ENCODE data around the gene AGBL1.

AGBL1 gene

DNA sequence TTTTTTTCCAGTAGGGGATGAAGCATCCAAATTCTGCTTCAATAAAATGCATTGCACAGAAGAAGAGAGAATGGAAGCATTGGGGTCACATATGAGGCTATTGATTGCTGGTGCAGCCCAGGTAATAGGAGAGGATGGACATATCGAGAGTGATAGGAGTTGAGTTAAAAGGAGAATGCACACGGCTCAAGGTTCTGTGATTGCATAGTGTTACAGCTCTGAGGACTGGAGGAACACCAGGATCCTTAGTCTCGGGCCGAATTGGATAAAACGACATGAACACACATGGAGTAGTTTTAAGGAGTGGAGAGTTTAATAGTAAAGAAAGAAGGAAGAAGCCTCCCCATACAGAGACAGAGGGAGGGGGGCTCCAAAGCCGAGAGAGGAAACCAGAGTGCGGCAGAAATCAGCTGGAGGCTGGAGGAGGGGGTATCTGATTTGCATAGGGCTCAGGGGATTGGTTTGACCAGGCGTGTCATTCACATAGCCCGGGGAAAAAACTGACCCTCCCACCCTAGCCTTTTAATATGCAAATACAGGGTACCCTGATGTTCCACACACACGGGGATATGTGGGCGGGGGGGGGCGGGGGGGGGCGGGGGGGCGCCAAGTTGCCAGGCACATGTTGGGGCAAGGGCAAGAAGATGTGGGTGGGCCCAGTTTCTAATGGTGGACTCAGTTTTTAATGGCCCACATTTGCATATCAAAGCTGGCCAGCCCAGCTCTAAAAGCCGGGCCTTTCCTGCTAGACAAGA, 156.9 kb downstream of the AGBL1 start:
- no peak for DNase-seq (ENCODE audit: low read depth in 3 of 3)

DNA sequence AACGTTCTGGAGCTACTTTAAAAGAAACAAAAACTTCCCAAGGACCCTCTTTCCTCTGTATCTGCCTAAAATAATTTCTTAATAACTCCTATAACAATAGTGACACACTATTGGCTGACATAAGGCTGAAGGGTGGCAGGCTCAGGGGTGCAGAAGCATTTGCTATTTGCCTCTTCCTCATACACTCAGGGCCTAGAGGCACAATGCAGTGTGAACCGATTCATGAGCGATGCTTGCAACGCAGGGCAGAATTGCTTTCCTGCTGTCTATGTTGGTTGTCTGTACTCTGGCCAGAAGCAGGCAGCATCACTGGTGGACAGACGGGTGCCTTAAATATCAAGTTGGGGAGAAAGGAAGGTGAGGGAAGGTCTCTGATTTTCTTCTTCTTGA, 157.4 kb downstream of the AGBL1 start:
- no peak for DNase-seq (ENCODE audit: low read depth in 3 of 3)

DNA sequence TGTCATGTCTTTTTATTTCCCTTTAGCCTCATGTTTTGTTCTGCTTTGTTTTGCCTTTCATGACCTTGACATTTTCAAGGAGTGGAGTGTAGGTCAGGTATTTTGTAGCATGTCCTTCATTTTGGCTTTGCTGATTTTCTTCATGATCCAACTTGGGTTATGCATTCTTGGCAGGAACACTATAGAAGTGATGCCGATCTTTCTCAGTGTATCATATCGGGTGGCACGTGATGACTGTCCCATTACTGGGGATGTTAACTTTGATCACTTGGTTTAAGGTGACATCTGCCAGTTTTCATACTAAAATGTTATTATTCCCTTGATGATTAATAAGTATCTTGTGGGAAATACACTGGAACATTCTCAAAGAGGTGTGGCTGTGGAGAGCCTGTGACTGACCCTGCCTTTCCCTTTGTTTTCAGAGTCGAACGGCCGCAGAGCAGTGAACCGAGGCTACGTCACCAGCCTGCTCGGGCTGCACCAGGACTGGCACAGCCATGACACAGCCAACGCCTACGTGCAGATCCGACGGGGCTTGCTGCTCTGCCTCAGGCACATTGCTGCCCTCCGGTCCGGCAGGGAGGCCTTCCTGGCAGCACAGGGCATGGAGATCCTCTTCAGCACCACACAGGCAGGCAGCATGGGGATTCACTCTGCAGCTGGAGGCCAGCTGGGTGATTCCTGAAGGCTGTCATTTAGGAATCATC, 167.7 kb downstream of the AGBL1 start:
- DNase-seq (ENCODE audit: low read depth in 3 of 3): no peak

DNA sequence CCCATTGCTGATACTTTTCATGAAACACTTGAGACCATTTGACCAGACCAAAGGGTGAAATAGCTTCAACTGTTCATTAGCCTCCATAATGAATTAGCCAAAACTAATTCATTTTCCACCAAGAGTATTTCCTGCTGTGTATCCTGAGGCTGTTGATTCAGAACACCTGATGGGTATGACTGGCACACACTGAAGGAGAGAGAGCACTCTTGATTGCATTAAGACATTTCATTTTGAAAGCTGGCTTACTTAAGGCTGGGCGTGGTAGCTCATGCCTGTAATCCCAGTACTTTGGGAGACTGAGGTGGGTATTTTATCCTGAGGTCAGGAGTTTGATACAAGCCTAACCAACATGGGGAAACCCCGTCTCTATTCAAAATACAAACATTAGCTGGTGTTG, 175.6 kb downstream of the AGBL1 start:
- DNase-seq (ENCODE audit: low read depth in 3 of 3): no peak

DNA sequence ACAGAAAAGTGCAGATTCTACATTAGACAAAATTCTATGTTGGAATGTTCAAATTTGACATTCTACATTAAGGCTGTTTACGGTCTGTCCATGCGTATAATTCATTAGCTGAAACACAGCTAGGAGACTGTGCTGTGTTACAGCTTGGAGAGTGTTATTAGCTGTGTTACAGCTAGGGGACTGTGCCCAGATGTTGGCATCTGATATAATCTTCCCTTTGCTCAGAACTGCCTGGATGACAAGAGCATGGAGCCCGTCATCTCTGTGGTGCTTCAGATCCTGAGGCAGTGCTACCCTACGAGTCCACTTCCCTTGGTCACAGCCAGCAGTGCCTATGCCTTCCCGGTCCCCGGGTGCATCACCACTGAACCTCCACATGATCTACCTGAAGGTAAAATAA, 177.0 kb downstream of the AGBL1 start:
- DNase-seq (ENCODE audit: low read depth in 3 of 3): no peak

DNA sequence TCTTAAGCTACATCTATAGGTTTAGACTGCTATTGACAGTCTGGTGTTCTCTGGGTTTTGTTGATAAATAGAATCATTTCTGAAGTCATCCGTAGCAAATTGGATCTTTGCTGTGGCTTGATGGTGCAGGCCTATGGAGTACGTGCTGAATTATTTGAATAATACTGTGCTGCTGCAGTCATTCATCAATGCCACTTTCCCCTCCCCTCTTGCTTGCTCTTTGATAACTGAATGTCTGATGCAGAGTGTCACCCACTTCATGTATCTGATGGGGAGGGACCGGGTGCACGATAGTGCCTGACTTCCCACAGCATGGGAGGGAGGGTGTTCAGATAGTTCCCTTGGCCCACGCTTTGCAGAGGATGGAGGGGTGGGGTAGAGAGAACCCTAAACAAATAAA, 179.9 kb downstream of the AGBL1 start:
- no peak for DNase-seq (ENCODE audit: low read depth in 3 of 3)

DNA sequence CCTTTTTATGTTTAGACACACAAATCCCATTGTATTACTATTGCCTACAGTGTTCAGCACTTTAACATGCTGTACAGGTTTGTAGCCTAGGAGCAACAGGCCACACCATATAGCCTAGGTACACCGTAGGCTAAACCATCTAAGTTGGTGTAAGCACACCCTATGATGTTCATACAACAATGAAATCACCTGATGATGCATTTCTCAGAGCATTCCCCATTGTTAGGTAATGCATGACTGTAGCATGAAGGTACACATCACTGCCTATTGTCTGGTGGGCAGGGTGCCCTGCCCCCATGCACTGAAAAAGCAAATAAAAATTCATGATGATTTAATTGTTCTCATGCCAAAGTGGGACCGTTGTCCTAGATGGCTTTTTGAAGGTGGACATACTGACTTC, 183.6 kb downstream of the AGBL1 start:
- no peak for DNase-seq (ENCODE audit: low read depth in 3 of 3)

DNA sequence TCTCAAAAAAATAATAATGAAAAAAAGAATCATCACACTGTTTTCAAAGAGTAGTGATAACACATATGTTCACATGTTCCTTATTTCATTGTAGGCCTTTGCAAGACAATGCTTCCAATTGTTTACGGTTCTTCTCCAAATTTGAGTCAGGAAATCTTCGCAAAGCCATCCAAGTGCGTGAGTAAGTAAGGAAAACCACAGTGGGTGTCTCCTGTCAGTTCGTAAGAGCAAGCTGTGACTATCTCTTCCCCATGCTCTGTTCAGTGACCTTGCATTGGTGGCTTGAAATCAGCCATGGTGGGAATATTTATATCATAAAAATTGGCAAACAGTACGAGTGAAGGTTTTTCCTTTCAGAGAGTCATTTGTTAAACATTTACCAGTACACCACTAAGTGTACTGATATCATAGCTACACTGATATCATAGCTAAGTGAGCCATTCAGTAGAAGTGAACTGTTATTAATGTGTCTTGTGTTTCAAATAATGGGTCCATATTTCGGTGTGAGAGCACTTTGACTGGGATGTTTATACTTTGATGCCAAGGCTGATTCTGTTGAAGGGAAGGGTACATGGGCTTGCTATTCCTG, 187.3 kb downstream of the AGBL1 start:
- DNase-seq (ENCODE audit: low read depth in 3 of 3): no peak

DNA sequence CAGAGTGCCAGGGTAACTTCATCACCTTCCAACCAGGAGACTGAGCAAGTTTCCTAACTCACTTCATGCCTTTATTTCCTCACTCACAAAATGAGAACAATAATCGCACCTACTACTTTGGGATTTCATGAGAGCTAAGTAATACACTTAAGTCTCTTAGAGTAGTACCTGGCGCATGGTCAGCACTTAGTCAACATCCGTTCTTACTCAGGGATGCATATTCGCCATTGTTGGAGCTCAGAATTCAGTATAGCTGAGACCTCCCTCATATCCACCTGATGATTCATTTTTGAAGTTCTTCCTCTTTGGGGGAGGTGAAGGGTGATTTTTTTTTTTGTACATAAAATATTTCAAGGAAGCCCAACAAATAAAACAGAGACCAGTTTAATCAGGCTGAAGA, 188.2 kb downstream of the AGBL1 start:
- no peak for DNase-seq (ENCODE audit: low read depth in 3 of 3)

DNA sequence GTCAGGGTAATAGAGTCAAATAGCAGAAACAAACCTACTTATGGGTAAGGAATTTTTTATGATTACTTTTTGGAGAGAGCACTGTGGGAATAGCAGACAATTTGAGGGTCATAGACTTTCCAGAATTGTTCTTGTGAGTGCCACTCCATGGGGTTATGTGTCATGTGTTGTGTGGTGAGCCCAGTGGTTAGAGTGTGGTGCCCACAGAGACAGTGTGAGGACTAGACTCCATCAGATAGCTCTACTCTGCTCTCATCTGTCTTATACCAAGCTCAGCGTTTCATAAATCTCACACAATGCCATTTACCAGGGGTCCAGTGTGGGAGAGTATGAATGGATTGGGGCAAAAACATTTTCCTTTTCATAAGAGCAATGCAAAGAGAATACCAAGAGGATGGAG, 188.9 kb downstream of the AGBL1 start:
- no peak for DNase-seq (ENCODE audit: low read depth in 3 of 3)

DNA sequence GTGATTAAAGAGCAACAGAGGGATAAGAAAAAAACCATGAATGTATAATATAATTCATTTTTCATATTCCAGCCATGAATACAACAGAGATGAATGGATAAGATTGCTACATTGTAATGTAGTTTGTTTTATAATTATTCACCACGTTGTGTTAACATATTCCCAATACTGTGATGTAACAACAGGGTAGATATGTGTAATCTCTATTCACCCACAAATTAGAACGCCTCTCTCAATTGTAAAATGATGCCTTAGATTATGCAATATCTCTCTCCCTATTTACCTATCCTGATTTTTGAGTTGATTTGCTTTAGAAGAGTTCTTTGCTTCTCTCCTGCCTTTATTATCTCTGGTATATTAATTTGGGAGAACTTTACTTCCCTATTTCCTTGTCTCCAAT, 193.6 kb downstream of the AGBL1 start:
- no peak for DNase-seq (ENCODE audit: low read depth in 3 of 3)

DNA sequence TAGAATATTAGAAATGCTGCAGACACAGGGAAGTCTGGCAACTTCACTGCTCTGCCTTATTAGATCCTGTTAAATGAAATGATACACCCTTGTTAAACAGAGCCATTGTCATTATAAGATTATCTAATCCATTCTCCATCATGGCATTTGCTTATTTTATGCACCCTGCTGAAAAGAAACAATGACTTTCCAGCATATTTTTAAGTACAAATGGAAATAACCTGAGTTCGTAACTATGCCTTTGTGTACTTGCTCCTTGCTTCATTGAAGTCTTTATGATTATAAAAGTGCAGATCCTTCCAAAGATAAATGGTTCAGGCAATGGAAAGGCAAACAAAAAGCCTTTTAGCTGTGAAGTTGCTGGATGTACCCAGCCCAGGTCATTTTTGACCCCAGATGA, 195.7 kb downstream of the AGBL1 start:
- no peak for DNase-seq (ENCODE audit: low read depth in 3 of 3)

DNA sequence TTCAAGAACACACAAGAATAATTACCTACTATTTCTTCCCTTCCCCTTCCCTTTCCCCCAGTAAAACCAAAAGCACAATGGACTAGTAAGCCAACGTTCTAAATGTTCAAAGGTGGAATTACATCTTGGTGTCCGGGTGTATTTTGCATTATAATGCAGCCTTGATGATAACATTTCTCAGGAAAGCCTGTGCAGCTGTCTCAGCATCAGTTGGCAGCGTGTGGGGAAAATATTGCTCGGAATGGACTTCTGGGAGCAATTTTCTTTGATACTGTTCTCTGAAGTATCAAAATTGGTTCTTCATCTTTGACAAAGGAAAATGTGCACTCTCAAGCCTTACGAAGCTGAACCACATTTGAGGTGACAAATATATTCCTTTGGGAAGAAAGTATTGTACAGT, 198.9 kb downstream of the AGBL1 start:
- DNase-seq (ENCODE audit: low read depth in 3 of 3): no peak

DNA sequence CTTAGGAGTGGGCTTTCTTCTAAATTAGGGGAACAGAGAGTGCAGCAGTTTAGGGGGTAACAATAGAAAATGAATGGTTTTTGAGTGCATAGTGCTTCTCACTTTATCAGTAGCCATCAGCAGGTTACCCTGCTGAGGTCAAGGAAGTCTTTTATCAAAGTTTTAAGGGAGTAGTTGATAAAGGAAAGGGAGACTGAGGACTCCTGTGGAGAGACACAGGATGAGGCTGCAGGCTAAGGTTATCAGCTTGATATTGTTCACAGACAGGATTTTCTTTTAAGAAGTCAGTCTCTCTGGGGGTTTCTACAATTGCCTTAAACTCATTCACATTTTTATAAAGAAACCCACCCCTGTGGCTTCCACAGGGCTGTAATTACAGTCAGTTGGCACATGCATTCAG, 205.0 kb downstream of the AGBL1 start:
- no peak for DNase-seq (ENCODE audit: low read depth in 3 of 3)

DNA sequence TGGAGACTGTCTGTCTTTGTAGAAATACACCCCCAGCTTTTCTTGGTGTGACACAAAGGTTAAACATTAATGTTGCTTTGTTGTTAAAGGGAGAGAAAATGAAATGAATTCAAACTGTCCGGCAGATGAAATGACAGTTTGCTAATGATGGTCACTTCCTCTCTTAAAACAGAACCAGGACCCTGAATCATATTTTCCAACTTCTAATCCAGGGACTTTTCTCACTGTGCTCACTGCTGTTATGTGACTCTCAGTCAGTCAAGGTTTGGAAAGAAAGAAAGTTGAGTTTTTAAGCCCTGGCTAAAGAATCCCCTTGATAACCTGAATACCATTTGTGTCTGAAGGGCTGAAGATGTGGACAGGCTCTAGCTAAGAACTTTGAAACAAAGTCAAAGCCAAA, 215.8 kb downstream of the AGBL1 start:
- DNase-seq (ENCODE audit: low read depth in 3 of 3): no peak

DNA sequence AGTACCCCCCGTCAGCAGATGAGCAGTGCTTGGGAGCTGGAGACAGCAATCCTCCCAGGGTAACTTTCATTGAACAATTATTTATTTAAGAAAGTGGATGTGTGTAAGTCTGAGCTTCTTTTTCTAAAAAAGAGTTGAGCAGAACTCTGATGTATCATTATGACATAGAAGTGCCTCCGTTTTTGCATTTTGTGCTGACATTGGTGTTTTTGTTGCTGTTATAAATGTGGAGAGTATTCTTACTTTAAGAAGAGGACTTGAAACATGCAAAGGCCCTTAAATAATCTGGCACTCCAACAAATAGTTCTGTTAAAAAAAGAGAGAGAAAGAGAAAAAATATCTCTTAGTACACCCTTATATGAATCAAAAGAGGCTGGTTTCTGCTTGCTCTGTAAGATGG, 217.1 kb downstream of the AGBL1 start:
- no peak for DNase-seq (ENCODE audit: low read depth in 3 of 3)

DNA sequence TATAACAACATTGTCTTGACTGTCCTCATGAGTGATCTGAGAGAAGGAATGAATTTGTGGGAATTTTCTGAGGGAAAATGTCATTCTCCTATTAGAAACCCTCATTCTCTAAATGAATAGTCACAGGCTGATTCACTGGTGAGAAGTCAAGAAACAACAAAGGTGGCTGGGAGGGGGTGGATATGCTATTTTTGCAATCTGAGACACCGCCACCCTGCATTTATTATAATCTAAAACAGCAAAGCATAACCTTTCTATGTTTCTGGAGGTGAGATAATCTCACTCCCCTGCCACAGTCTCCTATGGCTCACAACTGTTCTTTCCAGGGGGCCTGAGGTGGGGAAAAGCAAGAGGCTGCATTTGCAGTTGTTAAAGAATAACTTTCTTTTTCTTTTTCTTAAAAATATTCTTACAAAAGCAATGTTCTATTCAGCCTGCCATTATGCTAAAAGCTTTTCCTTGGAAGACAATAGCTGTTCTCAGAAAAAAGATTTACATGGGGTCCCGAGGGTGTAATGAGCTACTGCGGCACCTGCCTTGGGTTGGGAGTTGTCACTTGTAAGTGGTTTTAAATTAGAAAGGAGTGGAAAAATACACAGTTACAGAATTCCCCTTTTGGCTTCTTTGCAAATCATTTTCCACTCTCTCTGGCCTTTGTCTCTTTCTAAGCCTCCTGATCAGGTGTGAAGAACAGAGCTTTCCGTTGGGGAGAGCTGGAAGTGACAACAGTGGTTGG, 220.9 kb downstream of the AGBL1 start:
- no peak for DNase-seq (ENCODE audit: low read depth in 3 of 3)

DNA sequence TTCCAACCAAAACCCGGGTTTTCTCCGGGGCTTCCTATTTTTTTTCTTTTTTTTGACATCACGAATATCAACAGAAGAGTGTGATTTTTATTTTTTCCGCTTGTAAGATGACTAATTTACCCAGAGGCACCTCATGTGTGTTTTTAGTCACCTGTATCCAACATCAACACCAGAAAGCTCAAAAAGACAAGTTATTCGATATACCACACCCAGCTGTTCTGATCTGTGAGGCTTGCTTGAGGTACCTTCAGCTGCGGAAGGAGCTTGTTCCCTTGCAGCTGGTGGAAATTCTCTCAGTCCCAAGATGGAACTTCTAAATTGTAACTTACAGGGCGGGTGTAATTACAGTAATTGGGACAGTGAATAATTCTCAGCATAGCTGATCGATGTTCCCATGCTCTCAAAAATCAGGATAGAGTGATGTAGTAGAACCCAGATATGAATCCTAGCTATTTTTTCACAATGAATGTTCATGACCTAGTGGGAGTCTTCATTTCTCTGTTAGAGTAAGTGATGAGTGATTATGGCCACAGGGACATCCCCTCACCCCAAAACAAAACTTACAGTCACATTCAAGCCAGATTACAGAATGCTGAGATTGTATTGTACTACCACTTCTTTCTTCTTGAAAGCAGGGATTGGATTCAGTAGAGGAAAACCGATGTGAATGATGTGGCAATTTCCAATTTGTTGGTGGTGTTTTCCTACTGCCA, 232.1 kb downstream of the AGBL1 start:
- no peak for DNase-seq (ENCODE audit: low read depth in 3 of 3)

DNA sequence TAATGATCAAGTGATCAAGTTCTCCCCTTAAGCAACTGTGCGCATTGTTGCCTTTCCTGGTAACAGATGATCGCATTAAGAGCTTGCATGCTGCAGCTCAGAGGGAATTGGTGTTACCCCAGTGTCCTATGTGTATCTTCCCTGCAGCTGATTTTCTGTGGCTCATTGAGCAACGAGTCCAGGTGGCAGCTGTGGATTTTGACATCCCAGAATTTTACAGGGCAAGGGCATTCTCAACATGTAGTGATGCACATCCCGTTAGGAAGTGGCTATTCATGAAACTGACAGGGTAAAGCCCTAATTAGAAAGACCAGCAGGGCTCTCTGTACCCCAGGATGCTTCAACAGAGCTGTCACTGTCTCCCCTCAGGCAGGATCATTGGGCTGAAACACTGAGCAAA, 232.8 kb downstream of the AGBL1 start:
- no peak for DNase-seq (ENCODE audit: low read depth in 3 of 3)

DNA sequence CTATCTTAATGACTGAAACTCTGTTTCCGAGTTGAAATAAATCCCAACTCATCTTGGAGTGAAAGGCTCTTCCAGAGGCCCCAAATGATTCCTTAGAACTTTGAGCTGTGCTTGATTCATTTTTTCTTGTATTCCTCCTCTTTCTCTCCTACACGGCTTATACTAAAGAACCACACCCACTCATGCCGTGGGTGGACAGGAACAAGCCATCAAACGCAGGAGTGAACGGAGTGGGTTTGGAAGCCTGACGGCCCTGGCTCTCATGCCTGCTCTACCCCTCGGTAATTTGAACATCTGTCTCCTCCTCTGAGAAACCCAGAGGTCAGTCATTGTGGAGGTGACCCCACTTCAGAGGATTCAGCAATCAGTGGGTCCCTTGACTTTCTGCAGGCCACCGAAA, 236.5 kb downstream of the AGBL1 start:
- DNase-seq (ENCODE audit: low read depth in 3 of 3): no peak

DNA sequence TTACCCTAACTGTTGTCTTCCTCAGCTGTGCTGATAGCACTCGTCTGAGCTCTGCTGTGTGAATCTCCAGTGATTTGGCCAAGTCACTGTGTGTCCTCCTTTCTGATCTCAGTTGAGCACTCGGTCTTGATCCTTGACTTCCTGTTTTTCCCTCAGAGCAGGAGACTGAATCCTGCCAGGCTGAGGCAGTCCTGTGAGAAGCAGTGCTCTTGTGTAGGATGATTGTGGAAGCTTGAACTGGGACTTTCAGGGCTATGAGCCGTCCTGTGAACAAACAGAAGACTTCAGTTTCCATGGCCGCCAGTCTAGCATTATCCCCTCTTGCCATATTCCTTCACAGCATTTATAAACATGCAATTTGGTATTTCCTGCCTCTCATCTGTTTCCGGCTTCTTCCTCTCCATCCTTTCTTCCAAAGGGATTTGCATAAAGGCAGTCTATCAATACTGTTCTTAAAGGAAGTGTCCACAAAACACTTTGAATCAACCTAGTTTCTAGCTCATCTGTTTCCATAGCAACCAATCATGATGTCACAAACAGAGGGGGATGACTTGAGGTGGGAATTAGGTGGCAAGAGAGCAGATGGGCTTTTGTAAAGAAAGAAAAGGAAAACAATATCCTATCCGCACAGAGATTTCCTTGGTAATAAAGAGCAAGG, 237.2 kb downstream of the AGBL1 start:
- DNase-seq (ENCODE audit: low read depth in 3 of 3): no peak

DNA sequence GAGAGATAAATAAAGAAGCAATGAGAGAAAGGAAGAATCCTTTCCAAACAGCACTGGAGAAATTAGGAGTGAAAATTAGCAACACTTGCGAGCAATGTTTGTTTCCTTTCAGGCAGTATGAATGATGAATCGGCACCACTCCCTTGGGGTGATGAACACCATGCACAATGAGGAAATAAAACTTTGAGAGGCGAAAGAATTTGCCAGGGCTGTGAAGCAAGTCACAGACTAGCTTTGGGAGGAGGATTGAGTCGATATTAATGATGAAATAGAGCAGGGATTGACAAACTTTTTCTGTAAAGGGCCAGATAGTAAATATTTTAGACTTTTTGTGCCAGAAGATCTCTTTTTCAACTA, 237.7 kb downstream of the AGBL1 start:
- DNase-seq (ENCODE audit: low read depth in 3 of 3): no peak

All from stimulated activated CD4-positive, alpha-beta T cell treated with anti-CD3 and anti-CD28 coated beads, TNF-alpha, amount 100 ng/mL, for 4 hours (primary cell).